Stimulated activated CD4-positive, alpha-beta T cell treated with anti-CD3 and anti-CD28 coated beads, Interleukin-4, amount 100 ng/mL, for 1 hour (primary cell): Measurements from ENCODE around the gene ERC1.
A peak's percentile ranks its signal among the peaks of the same experiment; 100 is the strongest.
"Not testable (repeated sequence)": the region's sequence is repeated elsewhere in the genome, so short reads cannot be mapped to it uniquely, and the experiment has no call there.

Experiments used
- DNase-seq: peaks from one replicate; pipeline ENCODE4 v3.0.0-alpha.2; 2020

ERC1 gene

GRCh38 chr12:1199700-1200099 is 208.7 kb downstream of the ERC1 start:
- DNase-seq: no peak

- no peak for DNase-seq
These were observed 210.0 kb downstream of the ERC1 start for GRCh38 chr12:1201030-1201429.

DNA sequence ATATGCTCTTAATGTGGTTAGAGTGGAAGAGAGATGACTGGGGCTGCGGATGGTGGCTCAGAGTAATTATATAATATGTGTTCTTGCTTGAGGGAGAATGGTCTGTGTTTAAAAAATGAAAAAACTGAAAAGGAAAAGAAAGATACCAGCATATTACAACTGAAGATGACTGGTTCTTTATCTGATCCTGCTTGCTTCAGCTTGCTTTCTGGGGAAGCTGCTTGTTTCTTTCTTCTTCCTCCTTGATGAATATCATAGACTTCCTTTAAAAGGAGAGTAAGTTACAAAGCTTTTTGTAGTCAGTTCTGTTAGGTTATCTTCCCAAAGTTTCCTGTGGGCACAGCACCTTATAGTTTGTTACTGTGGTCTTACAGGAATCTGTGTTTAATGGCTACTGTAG is 210.9 kb downstream of the ERC1 start:
- DNase-seq: no peak

DNA sequence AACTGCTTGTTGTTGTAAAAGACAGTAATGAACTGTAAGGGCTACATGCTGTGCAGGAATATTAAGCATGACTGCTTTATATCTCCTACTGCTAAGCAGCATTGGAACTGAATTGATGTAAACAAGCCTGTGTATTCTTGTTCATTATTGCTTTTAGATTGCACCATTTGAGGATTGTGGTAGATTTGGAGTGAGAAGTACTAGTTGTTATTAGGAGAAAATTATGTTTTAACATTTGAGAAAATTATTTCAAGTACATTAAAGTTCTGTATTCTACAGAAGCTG is 212.7 kb downstream of the ERC1 start:
- DNase-seq: no peak

GRCh38 chr12:1204581-1205121 is 213.6 kb downstream of the ERC1 start:
- no peak for DNase-seq

DNA sequence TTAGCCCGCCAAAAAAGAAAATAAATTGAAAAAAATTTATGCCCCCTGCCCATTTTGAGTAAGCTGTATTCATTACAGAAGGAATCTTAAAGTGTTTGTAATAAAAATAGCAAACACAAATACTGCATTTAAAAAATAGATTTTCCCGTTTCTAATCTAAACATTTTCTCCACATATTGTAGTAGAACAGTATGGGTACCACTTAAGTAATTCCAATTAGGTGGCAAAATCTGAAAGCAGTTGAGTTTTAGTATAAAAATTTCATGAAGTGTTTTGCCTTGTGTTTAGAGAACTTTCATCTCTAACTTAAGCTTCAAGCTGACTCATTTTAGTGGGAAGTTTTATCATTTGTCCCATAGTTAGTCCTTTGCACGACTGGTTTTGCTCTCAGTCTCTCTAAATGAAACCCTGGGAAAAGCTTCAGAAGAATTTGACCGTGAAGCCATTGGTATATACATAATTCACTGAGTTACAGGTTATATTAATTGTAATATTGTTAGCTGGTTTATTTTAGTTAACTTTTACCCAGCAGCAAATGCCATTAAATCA is 214.6 kb downstream of the ERC1 start:
- DNase-seq: no peak

- DNase-seq: no peak
These were observed 215.2 kb downstream of the ERC1 start for GRCh38 chr12:1206118-1206734.

DNA sequence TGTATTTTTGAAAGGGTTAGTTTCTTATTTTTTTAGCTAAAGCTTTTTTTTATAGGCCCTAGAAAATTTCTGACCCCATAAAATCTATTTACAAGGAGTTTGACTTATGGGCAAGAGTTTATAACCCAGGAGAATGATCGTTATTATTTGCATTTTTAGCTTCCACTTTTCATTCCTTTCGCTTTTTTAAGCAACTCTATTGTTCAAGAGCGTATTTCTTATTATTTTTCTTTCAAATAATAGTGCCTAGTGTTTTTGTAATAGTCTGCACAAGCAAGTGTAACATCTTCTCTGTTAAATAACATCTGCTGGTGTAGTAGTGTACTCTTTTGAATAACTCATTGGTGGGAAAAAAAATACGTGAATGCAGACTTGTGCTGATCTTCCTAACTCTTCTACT is 216.3 kb downstream of the ERC1 start:
- DNase-seq: no peak

GRCh38 chr12:1208719-1209118 is 217.7 kb downstream of the ERC1 start:
- DNase-seq: not testable (repeated sequence)

GRCh38 chr12:1212526-1212925 is 221.5 kb downstream of the ERC1 start:
- DNase-seq: no peak

GRCh38 chr12:1213205-1213604 is 222.2 kb downstream of the ERC1 start:
- peak; percentile 4 for DNase-seq

DNA sequence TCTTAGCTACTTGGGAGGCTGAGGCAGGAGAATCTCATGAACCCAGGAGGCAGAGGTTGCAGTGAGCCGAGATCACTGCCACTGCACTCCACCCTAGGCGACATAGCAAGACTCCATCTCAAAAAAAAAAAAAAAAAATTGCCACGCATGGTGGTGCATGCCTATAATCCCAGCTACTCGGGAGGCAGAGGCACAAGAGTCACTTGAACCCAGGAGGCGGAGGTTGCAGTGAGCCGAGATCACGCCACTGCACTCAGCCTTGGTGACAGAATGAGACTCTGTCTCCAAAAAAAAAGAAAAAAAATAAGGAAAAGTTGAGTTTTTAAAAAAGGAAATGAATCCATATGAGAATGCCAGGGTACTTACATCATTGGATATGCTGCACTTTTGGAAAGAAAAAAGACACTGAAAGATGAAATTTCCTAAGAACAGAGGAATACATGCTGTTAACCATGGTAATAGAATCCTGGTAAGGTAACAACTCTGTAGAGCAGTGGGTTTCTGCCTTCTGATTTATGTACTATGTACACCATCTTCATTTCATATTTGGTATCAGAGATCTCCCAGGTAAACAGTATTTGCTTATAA is 222.7 kb downstream of the ERC1 start:
- DNase-seq: no peak

GRCh38 chr12:1216560-1216959 is 225.5 kb downstream of the ERC1 start:
- no peak for DNase-seq

DNA sequence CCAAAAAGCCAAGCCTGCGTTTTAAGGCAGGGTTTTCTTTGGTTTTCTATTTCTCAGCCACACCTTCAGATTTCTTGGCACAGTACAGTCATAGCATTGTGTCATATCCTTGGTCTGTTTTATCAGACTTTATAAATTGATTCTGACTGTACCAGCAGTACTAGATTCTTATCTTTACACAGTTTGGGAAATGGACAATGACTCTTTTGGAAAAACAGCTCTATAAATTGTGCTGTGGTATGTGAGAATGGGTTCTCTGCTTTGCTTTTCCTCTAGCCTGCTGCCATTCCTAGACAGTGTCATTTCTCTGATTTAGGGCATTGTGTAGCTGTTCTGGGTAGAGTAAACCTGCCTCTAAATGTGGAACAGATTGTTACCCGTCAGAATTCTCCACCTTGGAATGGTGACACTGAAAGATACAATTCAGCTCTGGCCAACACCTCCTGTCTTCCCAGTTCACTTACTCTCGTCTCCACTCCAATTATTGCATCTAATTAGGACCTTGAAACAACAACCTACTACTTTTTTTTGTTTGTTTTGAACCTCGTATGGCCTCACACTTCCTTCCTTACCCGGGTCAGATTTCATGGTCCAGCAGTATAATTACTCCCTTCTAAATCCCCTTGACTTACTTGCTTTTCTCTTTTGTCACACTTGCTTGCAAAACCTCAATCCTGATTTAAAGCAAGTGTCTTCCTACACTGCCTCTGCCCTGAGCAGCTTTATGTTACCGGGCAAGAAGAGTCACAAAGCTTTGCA is 226.3 kb downstream of the ERC1 start:
- DNase-seq: no peak

DNA sequence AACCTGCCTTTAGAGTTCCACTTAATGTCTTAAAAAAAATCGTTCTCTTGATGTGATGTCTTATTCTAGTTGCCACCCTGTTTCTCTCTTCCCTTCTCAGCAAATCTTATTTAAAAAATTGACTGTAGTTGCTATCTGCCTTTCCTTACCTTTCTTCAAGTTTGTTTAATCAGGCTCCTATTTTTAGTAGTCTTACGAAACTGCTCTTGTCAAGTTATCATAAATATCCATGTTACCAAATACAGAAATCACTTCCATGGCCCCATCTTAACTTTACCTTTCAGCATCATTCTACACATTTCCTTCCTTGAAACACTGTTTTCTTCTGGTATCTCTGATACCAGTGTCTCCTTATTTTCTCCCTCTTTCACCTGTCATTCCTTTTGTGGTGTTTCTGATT is 227.3 kb downstream of the ERC1 start:
- DNase-seq: no peak

DNA sequence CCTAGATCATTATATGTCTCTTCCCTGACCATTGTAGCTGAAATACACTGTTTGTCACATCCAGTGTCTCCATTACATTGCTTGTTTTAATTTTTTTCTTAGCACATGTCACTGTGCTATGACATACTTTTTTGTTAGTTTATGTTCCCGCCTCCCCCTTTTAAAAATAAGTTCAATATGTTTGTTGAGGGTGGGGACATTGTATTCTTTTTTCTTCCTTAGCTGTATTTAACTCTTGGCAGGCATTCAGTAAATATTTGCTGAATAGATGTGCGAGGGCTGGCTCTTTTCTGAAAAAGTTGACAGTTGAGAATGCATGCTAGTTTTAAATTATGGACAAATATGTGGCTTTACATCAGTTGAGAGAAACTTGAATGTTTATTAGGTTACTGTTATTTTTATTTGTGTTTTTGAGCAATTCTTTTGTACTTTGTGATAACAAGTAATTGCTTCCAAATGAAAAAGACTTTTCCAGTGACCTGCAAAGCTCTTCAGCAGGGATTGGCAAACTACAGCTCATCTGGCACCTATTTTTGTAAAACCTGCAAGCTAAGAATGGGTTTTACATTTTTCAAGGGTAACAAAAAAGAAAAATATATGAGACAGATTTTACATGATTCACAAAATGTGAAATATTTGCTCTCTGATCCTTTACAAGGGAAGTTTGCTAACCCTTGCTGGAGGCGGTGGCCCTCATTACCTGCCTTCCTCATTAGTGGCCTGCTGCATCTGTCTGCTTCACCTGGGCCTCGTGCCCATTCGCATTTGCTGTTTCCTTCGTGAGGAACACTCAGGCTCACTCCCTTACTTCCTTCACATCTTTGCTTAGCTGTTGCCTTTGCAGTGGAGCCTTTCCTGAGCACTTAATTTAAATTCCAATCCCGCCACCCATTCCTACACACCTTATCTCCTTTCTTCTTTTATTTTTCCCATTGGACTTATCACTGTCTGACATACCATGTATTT is 229.4 kb downstream of the ERC1 start:
- no peak for DNase-seq

DNA sequence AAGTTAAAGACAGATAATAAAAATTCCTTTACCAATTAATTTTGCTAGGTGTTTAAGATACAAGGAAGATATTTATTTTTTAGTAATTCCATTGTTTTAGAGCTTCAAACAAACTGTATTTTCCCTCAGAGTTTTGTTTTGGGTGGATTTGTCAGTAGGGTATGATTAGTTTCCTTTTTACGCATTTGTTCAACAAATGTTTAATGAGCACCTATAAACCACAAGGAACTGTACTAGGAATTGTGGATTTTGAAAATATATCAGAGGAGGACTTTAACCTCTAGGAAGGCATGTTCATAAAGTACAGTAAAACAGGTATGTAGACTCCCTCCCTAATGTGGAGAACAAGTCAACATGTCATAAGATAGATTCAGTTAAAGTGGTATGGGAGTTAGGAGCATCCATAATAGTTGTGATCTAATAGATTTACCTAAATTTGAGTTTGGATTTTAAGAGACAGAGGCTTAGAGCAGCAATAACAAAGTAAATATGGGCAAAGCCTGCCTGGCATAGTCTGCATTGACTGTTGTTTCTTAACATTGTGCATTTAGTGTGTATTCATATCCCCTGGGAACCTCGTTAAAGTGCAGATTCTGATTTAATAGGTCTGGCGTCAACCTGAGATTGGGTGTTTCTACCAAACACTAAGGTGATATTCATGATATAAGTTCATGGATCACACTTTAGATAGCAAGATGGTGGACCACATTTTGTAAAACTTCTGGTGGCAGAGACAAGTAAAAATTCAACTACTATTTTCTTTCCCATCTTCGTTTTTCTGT is 232.0 kb downstream of the ERC1 start:
- DNase-seq: no peak

GRCh38 chr12:1226951-1227350 is 235.9 kb downstream of the ERC1 start:
- DNase-seq: no peak

GRCh38 chr12:1234073-1234472 is 243.1 kb downstream of the ERC1 start:
- no peak for DNase-seq

- DNase-seq: no peak
These were observed 255.6 kb downstream of the ERC1 start for GRCh38 chr12:1246637-1247036.

DNA sequence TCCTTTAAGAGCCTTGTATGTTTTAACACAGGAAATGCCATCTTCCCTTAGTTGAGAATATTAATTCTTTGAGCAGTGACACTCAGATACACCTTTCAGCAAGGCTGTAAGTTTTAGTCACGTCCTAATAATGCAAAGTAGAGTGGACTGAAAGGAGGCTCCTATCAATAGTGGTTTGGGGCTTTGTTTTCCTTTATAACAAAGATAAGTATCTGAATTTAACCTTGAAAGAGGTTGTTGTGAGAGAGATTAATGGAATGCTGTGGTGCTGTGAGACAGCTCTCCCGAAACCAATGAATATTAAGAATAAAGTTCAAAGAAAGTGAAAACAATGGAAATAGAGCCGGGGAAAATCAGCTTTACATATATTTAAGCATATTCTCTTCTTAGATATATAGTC is 259.6 kb downstream of the ERC1 start:
- no peak for DNase-seq

DNA sequence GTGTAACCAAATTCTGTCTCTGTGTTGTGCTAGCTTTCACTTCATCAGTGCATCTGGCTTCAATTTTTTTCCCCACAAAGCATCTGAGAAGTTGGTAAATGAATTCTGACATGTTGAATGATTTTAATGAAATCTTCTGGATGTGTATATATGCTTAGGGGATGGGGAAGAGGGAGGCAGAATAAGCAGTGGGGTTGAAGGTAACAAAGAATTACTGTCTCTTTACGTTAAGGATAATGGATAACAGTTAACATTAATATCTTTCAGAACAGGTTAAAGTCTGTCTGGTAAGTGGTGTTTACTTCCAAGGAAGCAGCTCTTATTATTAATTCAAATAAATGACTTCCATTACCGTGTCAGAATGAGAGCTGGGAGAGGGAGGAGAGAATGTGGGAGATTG is 261.7 kb downstream of the ERC1 start:
- DNase-seq: no peak
